Right lobe of liver (tissue), 4 donors: ENCODE data around the gene CREB3L2.

Experiments
- POLR2A ChIP-seq: fragments of 450-650 bp; IDR thresholded peaks from one replicate; pipeline ENCODE4 v1.6.1; 2017; ENCODE audit warnings: antibody characterized with exemption, mild to moderate bottlenecking
- TF ChIP-seq, protein P1 (sequence below), 4 donors: fragments of 200-600 bp in 3 of 4; fragments of 450-650 bp in 1 of 4; IDR thresholded peaks; one replicate each; pipeline versions ENCODE4 v1.5.1 to v1.8.0; 2016 to 2022; ENCODE audit warnings: antibody characterized with exemption in 4 of 4, mild to moderate bottlenecking in 2 of 4
- donor health status: DM: no; HTN: no; CAD: no.
- donor health status: DM: no; HTN: no; CAD: no.
- donor health status: DM: no; HTN: yes; CAD: no.

DNA sequence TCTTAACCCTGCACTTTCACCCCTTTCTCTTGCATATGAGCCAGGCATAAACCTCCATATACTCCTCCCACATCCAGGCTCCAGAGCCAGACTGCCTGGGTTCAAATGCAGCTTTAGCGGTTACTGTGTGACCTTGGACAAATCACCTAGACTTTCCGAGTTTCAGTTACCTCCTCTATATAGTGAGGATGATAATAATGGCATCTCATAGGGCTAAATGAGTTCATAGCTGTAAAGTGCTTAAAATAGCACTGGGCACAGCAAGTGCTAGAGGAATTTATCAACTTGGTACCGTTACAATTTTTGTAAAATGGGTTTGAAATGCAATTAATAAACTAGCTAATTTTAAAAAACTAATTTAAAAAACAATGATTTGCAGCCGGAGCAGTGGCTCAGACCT, 101.7 kb downstream of the CREB3L2 start:
- TF ChIP-seq, protein P1, sequence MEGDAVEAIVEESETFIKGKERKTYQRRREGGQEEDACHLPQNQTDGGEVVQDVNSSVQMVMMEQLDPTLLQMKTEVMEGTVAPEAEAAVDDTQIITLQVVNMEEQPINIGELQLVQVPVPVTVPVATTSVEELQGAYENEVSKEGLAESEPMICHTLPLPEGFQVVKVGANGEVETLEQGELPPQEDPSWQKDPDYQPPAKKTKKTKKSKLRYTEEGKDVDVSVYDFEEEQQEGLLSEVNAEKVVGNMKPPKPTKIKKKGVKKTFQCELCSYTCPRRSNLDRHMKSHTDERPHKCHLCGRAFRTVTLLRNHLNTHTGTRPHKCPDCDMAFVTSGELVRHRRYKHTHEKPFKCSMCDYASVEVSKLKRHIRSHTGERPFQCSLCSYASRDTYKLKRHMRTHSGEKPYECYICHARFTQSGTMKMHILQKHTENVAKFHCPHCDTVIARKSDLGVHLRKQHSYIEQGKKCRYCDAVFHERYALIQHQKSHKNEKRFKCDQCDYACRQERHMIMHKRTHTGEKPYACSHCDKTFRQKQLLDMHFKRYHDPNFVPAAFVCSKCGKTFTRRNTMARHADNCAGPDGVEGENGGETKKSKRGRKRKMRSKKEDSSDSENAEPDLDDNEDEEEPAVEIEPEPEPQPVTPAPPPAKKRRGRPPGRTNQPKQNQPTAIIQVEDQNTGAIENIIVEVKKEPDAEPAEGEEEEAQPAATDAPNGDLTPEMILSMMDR (IDR thresholded peaks at IDR 0.05) = no peak
- no peak for TF ChIP-seq POLR2A
